Activated T-cell treated with anti-CD3 and anti-CD28 coated beads, Interleukin-2, amount 50 U/mL, for 48 hours (primary cell): ENCODE results near the gene VTI1A.

ENCODE experiments used
- DNase-seq, 2 experiments: peaks; one replicate each; pipeline ENCODE4 v3.0.0-alpha.2; 2020

Gene VTI1A

DNA sequence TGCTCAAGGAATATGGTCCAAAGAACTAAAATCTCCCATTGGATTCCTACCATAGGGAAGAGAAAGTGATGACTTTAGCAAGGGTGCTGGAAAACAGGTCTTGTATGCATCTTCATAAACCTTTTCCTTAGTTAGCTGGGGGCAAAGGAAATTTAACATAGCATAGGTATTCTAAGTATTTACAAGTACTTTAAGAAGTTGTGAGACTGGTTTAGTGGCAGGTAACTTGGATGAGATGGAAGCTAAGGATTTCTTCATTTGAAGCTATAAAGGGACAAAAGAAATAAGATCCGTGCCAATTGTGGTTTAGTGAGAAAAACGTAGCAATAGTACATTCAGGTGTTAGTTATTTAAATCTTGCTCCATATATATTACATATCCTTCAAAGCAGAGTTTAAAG lies 319.6 kb downstream of the VTI1A start:
- no peak for DNase-seq

DNA sequence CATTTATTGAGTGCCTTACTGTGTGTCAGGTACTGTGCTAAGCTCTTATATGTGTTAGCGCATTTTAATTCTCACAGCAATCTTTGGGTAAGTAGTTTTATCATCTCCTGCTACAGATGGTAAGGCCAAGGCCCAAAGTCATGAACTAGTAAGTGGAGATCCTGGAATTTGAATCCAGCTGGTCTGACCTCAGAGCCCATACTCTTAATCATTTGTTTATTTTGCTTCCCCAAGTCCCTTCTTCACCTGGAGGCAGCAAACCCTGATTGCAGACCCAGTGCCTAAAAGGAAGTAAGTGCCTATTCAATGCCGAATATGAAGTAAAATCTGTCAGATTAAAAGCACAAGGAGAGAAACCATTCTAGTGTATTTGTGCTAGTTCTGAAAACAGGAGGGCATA lies 320.1 kb downstream of the VTI1A start:
- no peak for DNase-seq

DNA sequence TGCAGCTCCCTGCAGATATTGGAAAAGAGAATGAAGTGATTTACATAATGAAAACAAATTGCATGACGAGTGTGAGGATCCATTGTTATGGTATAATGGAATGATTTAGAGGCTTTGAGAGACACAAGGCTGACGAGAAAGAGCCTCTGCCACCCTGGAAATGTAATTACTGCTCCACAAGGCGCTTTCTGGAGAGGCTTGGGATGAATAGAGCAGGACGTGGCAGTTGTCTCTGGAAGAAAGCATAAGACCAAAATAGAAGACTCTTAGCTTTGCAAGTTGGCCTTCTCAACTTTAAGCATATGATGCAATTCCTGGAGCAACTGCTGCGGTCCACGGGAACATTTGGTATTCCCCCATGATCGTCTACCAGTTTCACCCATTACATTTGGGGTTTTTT lies 321.1 kb downstream of the VTI1A start:
- DNase-seq = no peak

DNA sequence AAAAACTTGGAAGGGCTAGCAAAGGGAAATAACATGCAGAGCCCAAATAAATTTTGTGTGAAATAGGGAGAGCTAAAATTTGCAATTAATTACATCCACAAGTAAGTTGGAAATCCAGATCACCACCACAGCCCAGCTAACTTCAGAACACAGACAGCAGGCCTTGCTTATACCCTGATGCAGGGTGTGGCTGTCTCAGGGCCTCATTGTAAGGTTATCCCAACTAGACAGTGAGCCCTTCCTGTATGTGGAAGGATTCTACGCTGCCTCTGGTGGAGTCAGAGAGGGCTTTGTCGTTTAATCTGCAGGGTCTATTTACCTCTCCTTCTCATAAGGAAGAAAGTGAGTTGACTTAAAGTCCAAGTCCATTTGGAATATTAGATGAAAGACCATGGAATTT lies 322.1 kb downstream of the VTI1A start:
- no peak for DNase-seq

DNA sequence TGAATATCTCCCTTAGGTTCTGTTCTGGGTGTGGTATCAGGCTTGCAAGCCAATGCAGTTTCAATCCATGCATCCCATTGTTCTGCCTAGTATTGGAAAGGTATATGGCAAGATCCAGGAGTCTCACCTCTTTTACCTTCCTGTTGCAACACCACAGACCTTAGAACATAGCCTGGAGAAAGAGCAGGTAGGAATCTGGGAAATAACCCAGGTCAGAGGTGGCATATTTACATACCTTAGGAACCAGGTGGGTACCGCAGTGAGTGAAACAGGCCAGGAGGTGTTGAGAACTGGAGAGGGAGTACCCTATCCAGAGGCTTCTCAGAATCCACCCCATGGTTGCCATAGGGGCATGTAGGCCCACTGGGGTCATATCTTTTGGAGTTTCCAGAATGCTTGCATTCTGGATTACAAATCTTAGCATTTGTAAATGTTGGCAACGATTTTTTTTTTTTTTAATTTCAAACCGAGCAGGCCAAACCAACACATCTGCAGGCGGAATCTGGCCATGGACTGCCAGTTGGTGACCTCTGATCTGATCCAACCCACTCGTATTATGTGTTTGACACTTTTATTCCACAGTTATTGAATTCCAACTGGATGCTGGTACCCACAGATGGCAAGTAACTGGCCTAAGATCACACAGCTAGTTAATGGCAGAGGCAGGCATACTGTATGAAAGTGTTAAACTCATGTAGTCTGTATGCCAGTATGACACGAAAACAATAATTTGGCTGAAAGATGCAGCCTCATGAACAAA lies 322.8 kb downstream of the VTI1A start:
- DNase-seq = no peak

DNA sequence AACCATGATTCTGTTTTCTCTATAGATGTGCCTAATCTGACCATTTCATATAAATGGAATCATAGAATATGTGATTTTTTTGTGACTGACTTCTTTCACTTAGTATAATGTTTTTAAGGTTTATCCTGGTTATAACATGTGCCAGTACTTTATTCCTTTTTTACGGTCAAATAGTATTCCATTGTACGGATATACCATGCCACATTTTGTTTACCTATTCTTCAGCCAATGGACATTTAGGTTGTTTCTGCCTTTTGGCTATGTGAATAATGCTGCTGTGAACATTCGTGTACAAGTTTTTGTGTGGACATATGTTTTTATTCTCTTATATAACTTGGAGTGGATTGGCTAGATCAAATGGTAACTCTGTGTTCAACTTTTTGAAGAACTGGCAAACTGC lies 324.7 kb downstream of the VTI1A start:
- DNase-seq = no peak

DNA sequence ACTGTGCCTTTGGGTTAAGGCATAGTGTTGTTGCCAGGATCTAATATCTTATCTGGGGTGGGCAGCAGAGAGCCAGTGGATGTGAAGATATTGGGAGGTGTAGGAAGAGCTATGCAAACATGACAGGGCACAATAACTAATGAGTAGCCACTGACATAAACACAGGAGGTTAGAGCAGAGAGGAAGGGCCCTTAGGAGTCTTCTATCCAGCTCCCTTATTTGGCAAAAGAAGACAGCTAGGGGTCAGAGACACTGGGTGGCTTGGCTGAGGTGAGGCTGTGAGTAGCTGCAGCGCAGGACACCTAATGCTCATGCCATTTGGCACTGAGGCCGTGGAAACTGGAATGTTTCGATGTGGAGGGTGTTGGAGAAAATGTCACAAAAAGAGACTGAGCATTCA lies 326.8 kb downstream of the VTI1A start:
- no peak for DNase-seq

DNA sequence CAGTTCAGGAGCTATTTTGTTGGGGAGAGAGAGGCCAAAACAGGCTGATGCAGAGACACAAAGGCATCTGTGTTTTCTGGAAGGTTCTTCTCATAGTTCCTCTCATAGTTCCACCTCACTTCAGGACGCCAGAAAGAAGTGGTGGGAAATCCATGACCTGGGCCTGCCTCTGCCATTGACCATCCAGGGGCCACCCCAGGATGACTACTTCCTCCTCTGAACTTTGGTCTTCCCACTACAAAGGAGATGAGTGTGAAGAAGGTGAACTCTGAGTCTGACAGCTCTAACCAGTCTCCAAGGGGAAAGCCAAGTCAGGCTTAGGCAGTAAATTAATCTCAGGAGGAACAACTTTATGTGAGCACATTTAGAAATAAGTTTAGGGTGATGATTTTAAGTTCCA lies 327.2 kb downstream of the VTI1A start:
- no peak for DNase-seq

DNA sequence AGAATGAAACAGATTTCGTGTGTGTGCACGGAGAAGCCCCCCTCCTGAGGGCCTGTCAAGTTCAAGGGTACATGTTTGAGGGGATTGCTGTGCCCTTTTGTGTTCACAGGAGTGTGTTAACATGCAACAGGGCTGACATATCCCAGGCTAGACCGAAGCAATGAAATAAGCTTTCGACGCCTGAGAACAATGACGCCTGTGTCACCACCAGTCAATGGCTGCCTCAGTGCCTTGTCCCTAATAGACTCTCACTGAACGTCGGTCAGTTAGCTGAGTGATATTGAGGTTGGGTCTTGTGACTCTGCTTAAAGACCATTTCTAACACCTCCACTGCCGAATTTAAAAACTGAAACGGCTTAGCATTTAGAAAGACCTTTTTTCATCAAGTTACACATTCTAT lies 327.8 kb downstream of the VTI1A start:
- DNase-seq = no peak

DNA sequence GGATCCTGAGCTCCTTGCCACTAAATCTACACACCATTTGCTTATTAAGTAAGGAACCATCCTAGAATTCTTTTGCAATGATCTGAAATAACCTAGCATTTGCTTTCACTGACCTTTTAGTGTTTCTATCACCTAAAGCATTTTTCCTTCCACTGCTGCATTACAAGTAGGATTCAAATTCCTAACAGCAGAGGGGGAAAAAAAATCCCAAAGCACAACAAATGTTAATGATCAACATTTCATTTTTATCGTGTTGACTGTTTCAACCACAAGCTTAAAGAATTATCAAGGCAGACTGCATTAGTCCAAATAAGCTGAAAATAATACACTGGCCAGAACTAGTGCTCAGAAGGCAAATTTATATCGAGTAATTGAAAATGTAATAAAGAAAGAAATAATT lies 328.4 kb downstream of the VTI1A start:
- DNase-seq = no peak

DNA sequence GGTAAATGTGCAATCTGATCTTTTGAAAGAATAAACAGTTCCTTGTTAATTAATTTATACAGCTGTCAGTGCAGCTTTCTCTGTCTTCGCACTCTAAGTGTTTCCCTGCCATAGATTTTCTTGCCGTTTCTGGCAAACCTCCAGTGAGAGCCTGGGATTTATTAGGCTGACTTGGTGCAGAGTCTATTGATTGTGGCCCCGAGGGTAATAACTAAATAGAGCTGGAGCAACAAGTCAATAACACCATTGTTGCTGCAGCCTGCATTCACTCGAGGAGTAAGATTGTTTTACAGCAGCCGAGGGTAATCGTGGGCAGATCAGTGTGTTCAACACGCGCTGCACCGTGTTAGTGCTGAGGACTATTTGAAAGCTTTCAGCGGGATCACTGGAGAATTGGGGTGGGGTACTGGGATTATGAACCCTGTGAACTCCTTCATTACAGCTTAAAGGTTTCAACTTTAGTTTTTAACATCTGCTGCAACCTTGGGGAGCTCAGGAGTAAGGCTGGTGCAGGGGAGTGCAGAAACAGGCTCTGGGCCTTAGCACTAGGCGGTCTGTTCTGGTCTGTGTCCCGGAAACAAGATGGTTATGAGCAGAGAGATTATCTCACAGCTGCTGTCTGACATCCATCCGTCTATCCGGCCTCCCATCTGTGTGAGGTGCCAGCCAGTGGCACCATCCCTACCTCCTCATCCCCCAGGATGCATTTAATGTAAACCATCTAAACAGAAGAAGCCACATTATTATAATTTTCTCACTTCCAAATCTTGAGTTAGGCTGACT lies 329.1 kb downstream of the VTI1A start:
- DNase-seq = no peak

DNA sequence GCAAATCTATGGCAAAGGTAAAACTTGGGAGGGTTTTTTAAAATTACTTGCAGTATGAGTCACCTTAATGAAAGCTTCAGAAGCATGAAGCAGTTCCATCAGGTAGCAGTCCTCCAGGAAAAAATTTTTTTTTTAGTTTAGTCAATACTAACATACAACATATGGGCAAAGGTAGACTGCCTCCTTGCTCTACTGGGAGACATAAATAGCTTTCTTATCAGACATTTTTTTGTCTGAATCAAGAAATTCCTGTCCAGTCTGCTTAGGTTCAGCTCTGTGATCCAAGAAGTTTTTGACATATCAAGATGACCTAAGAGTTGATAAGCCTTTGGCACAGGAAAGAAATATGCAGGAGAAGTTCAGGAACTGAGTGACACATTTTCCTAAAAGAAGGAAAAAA lies 331.6 kb downstream of the VTI1A start:
- no peak for DNase-seq

DNA sequence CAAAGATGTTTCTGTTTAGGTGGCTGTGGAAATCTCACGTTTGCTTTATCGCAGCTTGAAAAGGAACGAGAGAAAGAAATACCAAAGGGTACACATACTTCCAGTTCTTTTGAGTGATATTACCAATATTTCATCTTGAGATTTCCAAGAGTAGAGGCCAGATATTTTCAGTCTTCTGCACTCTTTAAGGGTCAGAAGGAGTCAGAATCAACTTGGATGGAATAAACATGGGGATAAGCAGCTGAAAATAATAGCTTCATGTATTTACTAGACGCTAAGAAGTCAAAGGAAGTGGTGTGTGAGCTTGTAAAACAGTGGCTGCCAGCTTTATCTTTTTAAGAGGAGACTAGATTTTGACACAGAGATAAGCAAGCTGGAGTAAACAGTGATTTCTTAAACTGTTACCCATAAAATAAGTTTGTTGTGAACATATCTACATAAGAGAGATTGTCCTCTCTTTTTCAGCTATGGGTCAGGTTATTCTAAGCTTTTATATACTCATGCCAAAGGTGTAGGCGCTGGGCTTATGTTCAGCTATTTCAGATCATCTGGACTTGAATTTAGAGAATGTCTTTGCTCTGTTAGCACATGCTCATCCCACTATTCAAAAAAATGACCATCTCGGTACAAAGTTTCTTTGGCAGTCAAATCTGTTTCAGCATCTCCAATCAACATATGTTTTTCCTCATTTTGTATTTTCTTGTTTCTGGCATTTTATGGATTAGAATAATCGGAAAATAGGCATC lies 332.2 kb downstream of the VTI1A start:
- DNase-seq = no peak

DNA sequence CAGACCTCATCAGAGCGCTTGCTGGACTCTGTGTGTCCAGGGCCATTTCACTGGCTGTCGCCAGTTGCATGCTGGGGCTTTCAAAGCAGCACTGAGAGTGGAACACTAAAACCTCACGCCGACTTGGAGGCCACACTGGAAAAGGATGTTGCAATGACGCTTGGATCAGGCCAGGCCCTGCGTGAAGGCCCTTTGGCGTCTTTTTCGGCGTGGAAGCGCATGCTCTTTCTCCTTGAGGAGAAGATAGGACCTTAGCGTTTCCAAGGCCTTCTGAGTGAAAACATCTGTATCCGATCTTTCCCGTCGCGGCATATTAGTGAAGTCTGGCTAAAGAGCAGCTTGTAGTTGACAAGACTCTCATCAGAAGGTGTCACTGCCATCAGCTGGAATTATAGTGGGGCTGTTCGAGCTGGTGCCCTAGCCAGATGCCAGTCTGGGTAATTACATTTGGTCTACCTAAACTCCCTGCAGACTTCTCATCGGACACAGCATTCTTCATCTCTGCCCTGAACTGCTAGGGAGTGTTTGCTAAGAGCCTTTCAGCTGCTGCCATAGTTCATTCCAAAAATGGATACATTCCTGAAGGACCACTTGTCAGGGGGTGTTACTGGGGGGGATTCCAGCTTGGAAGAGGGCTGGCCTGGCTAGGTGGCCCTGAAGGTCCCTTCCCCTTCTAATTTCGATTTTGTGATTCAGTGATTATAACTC lies 335.3 kb downstream of the VTI1A start:
- no peak for DNase-seq

DNA sequence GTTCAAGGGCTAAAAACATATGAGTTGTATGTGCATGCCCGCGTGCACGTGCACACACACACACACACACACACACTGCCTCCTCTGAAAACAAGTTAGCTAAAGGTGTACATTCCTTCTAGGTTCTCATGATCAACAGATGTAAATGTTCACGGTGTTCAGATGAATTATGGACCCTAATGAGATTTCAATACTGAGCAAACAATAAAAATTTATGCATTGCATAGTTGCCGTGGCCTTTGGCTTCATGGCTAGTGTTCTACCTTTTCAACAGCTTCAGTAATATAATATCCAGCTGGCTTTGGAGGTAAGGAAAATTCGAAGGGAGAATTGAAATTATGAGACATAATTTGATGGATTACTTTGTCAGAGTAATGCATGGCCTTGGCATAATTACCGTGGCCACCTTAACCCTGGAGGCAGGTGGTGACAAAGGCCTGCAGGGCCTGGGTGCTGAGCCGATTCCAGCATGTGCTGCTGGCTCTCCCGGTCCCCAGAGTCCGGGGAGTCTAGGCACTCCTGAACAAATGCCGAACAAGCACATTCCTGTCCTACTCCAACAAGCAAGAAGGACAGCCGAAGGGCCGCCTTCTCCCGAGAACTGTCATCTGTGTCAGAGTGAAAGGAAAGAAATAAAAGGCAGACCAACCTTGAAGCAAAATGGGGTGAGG lies 336.5 kb downstream of the VTI1A start:
- DNase-seq = no peak

DNA sequence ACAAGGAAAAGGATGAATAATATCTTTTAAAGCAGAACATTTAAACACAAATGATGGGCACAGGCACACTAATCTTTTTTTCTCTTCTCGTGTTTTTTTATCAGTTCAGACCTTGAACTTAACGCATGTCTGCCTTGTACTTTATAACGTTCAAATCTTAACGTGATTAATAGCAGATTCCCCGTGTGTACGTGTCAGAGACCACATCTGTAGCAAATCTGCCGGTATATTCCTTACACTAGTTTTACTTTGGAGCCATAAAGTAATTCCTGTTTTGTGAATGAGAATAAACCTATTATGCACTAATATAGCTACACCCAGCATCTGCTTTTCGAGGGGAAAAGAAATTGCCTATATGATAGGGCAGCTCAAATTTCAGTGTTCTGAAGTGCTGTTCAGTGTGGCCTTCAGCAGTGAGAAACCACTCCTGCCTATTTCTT lies 337.0 kb downstream of the VTI1A start:
- no peak for DNase-seq

DNA sequence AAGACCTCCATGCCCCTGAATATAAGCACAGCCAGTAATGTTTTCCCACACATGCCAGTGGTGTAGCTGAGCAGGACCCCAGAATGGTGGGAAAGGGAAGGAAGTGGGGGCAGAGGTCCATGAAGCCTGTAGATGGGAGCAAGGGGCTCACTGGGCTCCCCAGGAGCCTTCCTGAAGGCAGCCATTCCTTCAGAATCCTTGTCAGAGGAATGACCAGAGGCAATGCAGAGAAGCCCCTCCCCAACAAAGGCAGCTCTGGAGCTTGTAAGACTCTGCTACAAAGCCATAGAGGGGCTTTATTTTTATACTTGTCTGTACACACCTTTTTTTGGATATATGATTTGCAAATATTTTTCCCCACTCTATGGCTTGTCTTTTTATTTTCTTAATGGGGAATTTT lies 338.1 kb downstream of the VTI1A start:
- no peak for DNase-seq

DNA sequence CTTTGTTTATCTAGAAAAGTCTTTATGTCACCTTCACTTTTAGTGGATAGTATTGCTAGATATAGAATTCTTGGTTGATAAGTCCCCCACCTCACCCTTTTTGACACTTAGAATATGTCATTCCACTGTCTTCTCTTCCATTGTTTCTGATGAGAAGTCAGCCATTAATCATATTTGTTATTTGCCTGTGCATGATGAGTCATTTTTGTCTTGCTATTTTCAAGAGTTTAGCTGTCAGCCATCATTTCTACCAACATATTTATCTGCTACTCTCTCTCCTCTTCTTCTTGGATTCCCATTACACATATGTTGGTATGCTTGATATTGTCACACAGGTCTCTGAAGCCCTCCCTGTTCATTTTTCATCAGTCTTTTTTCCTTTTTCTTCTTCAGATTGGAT lies 342.2 kb downstream of the VTI1A start:
- no peak for DNase-seq

DNA sequence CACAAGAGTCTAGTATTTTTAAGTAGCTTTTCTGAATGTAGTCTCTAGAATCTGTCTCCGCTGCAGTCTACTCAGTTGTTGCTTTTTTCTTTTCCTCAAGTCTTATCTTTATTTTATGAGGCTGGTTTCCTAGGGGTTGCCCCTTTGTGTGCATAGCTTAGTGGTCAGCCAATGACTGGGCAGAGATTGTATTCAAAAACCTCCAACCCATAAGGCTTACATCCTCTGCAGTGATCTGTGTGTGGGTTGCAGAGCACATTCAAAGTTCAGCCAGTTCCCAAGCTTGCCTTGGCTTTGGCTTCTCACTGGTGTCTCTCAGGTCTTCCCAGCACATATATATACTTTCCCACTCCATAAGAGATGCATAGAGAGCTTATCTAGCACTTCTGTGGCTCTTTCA lies 343.0 kb downstream of the VTI1A start:
- DNase-seq = no peak

DNA sequence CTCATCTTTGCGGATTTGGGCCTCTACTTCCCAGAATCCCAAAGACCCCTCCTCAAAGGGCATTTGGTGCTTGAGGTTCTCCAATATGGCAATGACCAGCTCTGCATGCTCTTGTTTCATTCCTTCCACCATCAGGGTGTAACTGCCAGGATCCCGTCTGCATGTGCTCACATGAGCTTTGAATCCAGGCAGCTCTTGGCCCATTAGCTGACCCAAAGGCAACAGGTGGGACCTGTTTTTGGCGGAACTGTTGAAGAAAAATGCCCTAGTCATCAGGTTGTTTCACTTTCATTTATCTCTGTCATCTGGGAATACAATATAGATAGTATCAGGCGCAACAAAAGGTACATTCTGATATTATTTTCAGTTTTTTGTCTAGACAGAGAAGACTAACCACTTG lies 343.9 kb downstream of the VTI1A start:
- DNase-seq = no peak

DNA sequence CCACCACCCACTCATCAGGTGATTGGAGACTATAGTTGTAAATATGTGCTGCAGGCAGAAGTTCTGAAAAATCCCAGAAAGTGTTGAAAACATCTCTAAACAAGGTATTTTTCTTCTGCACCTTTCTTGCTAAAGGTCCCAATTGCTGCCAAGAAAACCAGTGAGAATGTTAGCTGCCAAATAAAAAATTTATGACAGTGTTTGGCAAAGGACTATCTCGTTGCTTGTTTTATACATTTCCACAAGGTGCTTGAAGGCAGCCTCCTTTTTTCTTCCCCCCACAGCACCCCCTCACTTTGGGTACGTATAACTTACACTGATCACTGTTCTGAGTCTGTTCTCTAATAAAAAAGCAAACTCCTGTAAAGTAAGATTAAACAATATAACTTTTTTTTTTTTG lies 344.4 kb downstream of the VTI1A start:
- DNase-seq = no peak

DNA sequence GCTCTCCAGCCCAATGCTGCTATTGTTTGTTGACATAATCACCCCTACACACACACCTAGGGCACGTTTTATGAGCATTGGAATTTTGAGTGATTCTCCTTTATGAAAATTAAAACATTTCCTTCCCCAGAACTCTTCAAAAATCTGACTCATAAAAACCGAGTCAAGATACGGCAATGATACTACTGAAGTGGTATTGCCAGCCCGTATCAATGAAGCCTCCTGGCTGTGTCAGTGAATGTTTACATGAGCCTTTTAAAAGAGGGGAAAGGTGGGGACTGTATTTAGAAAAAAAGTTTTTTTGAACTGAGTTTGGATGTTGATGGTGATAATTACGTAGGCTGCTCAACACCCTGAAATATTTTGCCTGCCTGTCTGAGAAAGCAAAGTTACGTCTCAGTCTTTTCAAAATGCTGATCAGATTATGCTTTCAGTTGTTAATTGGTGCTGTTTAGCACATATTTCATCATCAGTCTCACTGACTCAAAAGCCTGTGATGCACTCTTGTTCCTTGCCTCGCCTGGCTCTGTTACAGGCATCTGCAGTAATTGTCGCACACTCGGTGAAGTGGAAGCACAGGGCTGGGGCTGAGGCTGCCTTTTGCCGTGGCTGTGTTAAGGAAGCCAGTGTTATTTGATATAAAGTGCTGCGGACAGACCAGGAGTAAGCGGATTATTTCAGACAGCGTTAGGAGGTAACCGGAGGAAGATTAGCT lies 345.6 kb downstream of the VTI1A start:
- DNase-seq = no peak
